GM18505 (cell line): ENCODE results near the gene PRTFDC1.

ENCODE experiments used
- ATAC-seq: cut with Tn5 transposase; IDR thresholded peaks from one replicate; pipeline ENCODE4 v1.9.1; 2021; ENCODE audit not compliant: unreplicated experiment
- POLR2A ChIP-seq: IDR thresholded peaks from 4 replicates; pipeline ENCODE4 v1.6.1; 2011; ENCODE audit warnings: borderline replicate concordance; ENCODE audit not compliant: insufficient read depth, insufficient read length; ENCODE audit errors: extremely low read depth

Gene PRTFDC1, protein sequence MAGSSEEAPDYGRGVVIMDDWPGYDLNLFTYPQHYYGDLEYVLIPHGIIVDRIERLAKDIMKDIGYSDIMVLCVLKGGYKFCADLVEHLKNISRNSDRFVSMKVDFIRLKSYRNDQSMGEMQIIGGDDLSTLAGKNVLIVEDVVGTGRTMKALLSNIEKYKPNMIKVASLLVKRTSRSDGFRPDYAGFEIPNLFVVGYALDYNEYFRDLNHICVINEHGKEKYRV

DNA sequence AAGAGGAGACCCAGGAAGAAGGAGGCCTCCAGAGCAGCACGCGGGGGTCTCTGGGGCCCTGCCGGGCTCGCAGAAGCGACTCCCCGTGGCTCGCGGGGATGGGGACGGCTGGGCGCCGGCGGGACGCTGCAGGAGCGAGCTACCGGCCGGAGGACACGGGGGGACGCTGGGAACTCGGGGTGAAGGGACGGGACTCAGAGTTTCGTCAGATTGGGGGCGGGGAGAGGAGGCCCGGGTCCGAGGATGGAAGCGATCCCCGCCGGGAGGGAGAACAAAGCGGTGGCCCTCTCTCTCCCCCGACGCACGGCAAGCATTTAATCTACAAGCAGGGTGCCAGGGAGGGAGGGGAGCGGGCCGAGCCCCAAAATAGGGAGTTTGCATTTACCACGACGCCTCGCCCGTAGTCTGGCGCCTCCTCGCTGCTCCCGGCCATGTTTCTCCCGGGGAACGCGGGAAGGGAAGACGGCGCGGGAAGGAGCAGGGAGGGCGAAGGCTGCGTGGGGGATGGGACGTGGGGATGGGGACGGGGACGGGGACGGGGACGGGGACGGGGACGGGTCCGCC is at the start of gene PRTFDC1:
PRTFDC1 (minus strand) TSS at position 464 of the 564 bp plus-strand sequence; CDS start at position 433, 31 bp downstream.
- no peak for TF ChIP-seq POLR2A
- ATAC-seq, result peak; percentile 35

DNA sequence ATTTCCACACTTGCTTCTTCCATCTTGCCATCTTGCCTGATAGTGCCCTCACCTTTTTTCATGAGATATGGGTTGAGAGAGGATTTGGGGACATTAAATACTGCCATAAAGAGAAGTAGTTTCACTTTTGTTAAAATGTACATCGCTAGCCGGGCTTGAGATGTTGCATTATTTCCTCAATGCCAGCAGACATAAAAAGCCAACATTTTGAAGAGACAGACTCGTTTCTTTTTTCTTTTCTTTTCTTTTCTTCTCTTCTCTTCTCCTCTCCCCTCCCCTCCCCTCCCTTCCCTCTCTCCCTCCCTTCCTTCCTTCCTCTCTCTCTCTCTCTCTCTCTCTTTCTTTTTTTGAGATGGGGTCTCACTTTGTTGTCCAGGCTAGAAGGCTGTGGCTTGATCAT is 45.6 kb upstream of the PRTFDC1 start:
- TF ChIP-seq POLR2A, result no peak
- ATAC-seq, result no peak

DNA sequence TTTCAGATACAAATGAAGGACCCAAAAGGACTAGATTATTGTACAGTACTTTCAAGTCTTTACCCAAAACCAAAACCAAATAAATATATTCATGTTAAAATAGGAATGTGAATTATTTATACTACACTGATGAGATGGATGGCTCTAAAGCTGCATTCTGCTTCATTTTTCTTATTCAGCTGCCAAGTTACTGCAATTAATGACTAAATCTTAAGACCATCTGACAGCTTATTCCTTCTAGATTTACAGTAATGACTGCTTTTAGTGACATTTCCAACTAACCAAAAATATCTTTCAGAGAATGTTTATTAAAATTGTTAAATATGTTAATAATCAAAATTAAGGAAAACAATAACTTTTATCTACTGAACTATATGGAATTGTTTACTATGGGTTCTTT is 42.7 kb upstream of the PRTFDC1 start:
- TF ChIP-seq POLR2A, result no peak
- ATAC-seq, result no peak

DNA sequence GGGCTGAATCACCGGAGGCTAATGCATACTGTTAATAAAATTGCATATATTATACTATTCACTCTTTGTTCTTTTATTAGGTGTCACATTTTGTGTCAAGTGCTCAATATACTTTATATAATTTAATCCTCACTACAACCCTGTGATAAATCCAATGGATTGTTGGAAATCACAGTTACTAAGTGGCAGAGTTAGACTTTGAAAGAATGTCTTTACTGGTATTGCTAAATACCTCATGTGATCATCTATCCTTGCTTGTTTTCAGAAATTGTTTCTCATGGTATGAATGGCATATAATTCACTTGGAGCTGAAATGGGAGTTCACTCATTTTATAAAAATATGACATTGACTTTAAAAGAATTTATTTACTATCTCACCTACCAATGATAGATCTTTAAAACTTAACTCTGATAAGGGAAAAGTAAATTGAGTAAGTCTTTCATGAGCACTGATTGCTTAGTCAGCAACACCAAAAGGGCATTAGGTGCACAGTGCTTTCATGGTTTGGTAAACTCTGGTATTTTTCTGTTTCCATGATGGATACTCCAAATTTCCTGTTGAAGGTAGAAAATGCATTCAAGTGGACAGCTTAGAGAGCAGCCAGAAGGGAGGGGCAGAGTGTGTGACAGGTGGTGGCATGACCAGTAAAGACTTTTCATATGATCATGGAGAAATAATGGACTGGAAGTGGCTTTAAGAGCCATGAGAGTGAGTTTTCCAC is 41.0 kb upstream of the PRTFDC1 start:
- no peak for TF ChIP-seq POLR2A
- ATAC-seq, result no peak

- no peak for ATAC-seq
- no peak for TF ChIP-seq POLR2A
These were observed 40.2 kb upstream of the PRTFDC1 start for GRCh38 chr10:24992512-24993133.

GRCh38 chr10:24991298-24991697 is 38.9 kb upstream of the PRTFDC1 start:
- TF ChIP-seq POLR2A, result no peak
- ATAC-seq, result no peak

- TF ChIP-seq POLR2A, result no peak
- ATAC-seq, result no peak
These were observed 37.5 kb upstream of the PRTFDC1 start for GRCh38 chr10:24989867-24990266.

DNA sequence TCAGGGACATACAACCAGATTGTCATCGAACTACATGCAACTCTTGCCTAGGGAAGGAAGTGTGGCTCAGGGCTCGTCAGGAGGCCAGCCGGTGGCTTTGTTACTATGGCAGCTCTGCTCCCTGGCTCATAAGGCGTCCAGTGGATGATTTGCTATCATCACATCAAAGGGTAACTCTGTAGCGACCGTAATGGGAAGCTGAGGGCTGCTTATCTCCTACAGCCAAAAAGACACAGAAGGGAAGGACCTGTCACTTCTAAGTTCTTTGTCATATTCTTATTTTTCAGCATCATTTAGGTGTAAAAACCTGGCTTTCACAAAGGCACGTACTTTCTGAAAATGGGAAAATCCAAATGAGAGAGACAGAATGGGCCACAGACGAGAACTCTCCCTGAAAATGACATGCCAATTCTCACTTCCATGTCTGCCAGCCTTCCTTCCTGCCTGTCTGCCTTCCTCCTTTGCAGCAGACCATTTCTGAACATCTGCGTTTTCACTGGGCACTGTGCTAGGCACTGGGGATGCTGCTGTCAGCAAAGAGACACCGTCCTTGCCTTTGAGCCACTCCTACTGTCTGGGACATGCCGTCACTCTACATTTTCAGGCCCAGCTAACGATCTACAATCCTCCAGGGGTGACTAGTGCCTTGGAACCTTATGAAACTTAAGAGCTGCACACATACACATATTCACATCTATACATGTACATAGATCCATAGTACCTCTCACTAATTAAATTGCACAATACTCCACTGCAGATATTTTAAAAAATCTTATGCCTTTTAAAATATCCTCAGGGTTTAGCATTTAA is 36.6 kb upstream of the PRTFDC1 start:
- ATAC-seq, result no peak
- no peak for TF ChIP-seq POLR2A

- no peak for TF ChIP-seq POLR2A
These were observed 32.5 kb upstream of the PRTFDC1 start for GRCh38 chr10:24984906-24985305.

GRCh38 chr10:24983946-24984345 is 31.5 kb upstream of the PRTFDC1 start:
- no peak for TF ChIP-seq POLR2A
- no peak for ATAC-seq

More at GRCh38 chr10:24984906-24985305, 32.5 kb upstream of the PRTFDC1 start:
- no peak for ATAC-seq

DNA sequence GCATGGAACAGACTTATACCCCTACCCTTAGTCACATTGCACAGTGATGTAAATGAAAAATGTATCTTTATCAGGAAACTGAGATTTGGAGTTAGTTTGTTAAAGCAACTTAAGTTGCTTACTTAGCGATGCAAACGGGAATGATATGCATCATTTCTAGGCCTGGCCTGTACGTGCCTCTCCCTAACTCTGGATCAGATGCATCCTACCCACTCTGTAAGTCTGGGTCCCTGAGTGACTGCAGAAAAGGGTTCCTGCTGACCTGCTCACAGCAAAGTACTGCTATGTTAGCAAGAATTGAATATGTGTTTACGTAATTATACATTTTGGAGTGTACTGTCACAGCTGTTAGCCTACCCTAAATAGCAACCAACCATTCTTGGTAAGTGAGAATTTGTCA is 30.7 kb upstream of the PRTFDC1 start:
- no peak for TF ChIP-seq POLR2A
- ATAC-seq, result no peak

GRCh38 chr10:24982319-24983112 is 30.1 kb upstream of the PRTFDC1 start:
- ATAC-seq, result no peak
- TF ChIP-seq POLR2A, result no peak
